ENCODE measurements around the gene ARPC1A. TPM values are rescaled to one million over a fixed set of nuclear protein-coding genes. Genes with fewer than 3 reads are reported as not detected.
A peak's percentile ranks its signal among the peaks of the same experiment; 100 is the strongest.

Gene ARPC1A
- total RNA-seq, 1 donor from 2014 or later = 269 TPM

GRCh38 chr7:99403764-99404163 is 78.1 kb downstream of the ARPC1A start:
- Histone ChIP-seq H3K27me3 (ENCODE audit: control insufficient read depth, insufficient read depth, low read length) (no peaks in the 10 kb centered on the region), H3K4me3 (ENCODE audit: low read depth, low read length) (no peak overlapping the region), H3K36me3 (ENCODE audit: control insufficient read depth, insufficient read depth, low read length) (peaks cover 26% of the 10 kb centered on the region)
- no peak for FAIRE-seq
- TF ChIP-seq, protein P1, sequence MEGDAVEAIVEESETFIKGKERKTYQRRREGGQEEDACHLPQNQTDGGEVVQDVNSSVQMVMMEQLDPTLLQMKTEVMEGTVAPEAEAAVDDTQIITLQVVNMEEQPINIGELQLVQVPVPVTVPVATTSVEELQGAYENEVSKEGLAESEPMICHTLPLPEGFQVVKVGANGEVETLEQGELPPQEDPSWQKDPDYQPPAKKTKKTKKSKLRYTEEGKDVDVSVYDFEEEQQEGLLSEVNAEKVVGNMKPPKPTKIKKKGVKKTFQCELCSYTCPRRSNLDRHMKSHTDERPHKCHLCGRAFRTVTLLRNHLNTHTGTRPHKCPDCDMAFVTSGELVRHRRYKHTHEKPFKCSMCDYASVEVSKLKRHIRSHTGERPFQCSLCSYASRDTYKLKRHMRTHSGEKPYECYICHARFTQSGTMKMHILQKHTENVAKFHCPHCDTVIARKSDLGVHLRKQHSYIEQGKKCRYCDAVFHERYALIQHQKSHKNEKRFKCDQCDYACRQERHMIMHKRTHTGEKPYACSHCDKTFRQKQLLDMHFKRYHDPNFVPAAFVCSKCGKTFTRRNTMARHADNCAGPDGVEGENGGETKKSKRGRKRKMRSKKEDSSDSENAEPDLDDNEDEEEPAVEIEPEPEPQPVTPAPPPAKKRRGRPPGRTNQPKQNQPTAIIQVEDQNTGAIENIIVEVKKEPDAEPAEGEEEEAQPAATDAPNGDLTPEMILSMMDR (IDR thresholded peaks at IDR 0.05; ENCODE audit: insufficient read depth, low read length, severe bottlenecking) = no peak
- DNase-seq (ENCODE audit: low read depth) = no peak

- no peak overlapping the region for H3K4me3 ChIP-seq (ENCODE audit: low read depth, low read length)
- peaks cover 22% of the 10 kb centered on the region for H3K36me3 ChIP-seq (ENCODE audit: control insufficient read depth, insufficient read depth, low read length)
- peak; percentile 40 for DNase-seq (ENCODE audit: low read depth)
Measured at GRCh38 chr7:99404235-99404976, 78.7 kb downstream of the ARPC1A start.

DNA sequence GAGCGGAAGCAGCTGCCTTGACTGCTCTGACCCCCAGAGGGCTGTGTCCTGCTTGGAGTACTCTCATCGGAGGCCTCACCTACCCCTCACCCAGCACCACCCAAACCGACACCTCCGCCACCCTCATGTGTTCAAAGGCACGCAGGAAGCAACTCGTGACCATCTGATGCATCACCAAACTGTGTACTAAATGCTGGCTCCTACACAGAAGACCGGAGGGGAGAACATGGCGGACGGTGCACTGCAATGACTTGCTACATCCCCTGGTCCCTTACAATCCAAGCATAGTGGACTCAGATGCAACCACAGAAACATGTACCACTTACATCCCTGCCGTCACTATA is 79.3 kb downstream of the ARPC1A start:
- FAIRE-seq = no peak
- H3K27me3 ChIP-seq (ENCODE audit: control insufficient read depth, insufficient read depth, low read length) = no peaks in the 10 kb centered on the region
- TF ChIP-seq, protein P1 (IDR thresholded peaks at IDR 0.05; ENCODE audit: insufficient read depth, low read length, severe bottlenecking) = no peak
- no peak for DNase-seq (ENCODE audit: low read depth)
- no peak overlapping the region for H3K4me3 ChIP-seq (ENCODE audit: low read depth, low read length)
- peaks cover 19% of the 10 kb centered on the region for H3K36me3 ChIP-seq (ENCODE audit: control insufficient read depth, insufficient read depth, low read length)

More at GRCh38 chr7:99404235-99404976, 78.7 kb downstream of the ARPC1A start:
- no peaks in the 10 kb centered on the region for H3K27me3 ChIP-seq (ENCODE audit: control insufficient read depth, insufficient read depth, low read length)
- TF ChIP-seq, protein P1 (IDR thresholded peaks at IDR 0.05; ENCODE audit: insufficient read depth, low read length, severe bottlenecking) = no peak
- FAIRE-seq = no peak

DNA sequence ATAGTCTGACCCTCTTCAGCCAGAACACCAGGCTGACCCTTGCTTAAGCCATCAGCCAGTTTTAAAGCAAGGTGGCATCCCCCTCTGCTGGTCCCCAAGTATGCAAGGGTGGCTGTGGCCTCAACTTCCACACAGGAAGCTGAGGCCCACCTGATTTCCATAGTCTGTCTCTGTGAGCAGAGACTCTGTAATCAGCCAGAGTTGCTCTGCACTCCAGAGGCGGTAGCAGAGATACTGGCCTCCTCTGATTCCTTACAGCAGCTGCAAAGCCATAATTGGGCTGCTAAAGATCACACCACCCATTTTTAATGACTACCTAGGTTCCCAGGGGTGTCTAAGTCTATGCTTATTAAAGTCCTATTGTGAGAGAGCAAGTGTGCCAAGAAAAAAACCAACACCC is 80.9 kb downstream of the ARPC1A start:
- Histone ChIP-seq H3K4me3 (ENCODE audit: low read depth, low read length) (no peak overlapping the region), H3K27me3 (ENCODE audit: control insufficient read depth, insufficient read depth, low read length) (no peaks in the 10 kb centered on the region), H3K36me3 (ENCODE audit: control insufficient read depth, insufficient read depth, low read length) (peaks cover 19% of the 10 kb centered on the region)
- FAIRE-seq = no peak
- TF ChIP-seq, protein P1 (IDR thresholded peaks at IDR 0.05; ENCODE audit: insufficient read depth, low read length, severe bottlenecking) = no peak
- no peak for DNase-seq (ENCODE audit: low read depth)

DNA sequence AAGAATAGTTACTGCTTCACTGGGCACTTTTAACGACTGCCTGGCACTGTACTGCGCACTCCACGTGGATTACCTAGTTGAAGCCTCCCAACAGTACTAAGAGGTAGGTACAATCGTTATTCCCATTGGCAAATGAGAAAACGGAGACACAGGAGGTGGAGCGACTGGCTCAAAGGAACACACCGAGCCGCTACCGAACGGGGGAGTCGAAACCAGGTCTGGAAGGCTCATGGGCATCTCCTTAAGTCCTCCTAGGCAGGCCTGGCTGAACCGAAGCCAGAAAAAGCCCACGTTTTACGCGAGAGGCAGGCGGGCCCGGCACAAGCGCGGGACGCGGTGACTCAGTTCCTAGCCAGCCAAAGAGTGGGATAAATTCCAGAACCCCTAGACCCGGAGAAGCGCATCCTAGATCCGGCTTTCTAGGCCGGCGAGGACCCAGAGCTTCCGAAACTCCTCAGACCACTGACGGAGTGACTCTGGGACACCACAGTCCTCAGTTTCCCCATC is 82.2 kb downstream of the ARPC1A start:
- DNase-seq (ENCODE audit: low read depth) = peak; percentile 59
- peaks cover 17% of the 10 kb centered on the region for H3K36me3 ChIP-seq (ENCODE audit: control insufficient read depth, insufficient read depth, low read length)
- H3K27me3 ChIP-seq (ENCODE audit: control insufficient read depth, insufficient read depth, low read length) = no peaks in the 10 kb centered on the region
- TF ChIP-seq, protein P1 (IDR thresholded peaks at IDR 0.05; ENCODE audit: insufficient read depth, low read length, severe bottlenecking) = no peak
- peak overlapping the region; percentile 84 for H3K4me3 ChIP-seq (ENCODE audit: low read depth, low read length)
- FAIRE-seq = no peak

Measured in bronchial epithelial cell (primary cell).